ENCODE data around the gene TNS1.

DNA sequence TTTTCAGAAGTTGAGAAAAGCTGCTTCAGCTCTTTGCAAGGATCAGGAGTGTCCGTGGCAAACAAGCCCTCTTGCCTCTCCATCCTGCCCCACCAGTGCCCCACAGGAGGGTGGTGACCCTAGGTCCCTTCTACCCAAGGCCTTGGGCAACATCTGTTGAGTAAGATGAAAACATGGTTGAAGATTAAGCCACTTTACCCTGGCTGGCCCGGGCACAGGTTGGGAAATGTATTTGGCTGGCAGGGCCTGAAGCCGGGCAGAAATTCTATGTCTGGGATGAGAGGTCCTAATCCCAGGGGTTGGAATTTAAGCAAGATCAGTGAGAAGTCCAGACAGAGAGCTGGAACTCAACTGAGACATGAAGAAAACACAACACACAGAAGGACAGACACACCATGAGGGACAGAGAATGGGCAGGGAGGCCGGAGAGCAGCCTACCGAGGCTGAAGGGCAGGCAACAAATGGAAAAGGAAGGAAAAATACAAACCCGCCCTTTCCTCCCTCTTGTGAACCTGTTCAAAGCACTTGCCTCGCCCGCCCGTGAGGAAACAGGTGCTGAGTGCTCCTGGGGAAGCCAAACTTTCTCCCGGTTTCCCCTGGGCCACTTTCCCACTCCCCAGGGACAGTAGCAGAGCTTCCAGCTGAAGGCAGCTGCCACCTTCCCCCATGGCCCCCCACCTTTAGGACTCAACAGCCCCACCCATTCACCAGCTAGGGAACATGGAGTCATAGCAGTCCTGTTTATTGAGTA is 86.1 kb downstream of the TNS1 start:
- TF ChIP-seq FOXM1 (IDR thresholded peaks at IDR 0.05; ENCODE audit: borderline replicate concordance) (no peak), LEF1 (IDR thresholded peaks at IDR 0.05; ENCODE audit: borderline replicate concordance) (no peak), ZNF384 (IDR thresholded peaks at IDR 0.05) (no peak), ELF4 (IDR thresholded peaks at IDR 0.05) (no peak), TARDBP (IDR thresholded peaks at IDR 0.05) (no peak), FOXK2 (IDR thresholded peaks at IDR 0.05) (no peak)

Data from HEK293T (cell line).